Panc1 (cell line): Measurements from ENCODE around the gene SMOC2. TPM values are rescaled to one million over a fixed set of nuclear protein-coding genes. Genes with fewer than 3 reads are reported as not detected.

Experiments used
- ATAC-seq: fragments of 200-7000 bp; cut with Tn5 transposase; 2 replicates; pipeline ENCODE4 v1.9.1; 2020; ENCODE audit warnings: mild to moderate bottlenecking, moderate library complexity
- BruUV-seq: library from RNA; stranded (reverse); fragments of 400-500 nt; replicated peaks from 2 replicates; lab custom pipeline; 2021; lab: Mats Ljungman, UMichigan
- CTCF ChIA-PET: fragments of 300-600 bp; sonication (Branson Sonifier 250); formaldehyde crosslinking; loops from one replicate; lab custom pipeline; 2022; ENCODE audit warnings: antibody characterized with exemption; lab: Charles Lee
- POLR2A ChIA-PET: fragments of 300-600 bp; sonication (Branson Sonifier 250); formaldehyde crosslinking; loops from one replicate; lab custom pipeline; 2022; ENCODE audit warnings: antibody characterized with exemption; lab: Charles Lee
- DNase-seq: peaks from one replicate; pipeline ENCODE4 v3.0.0-alpha.2; 2010; ENCODE audit warnings: low read depth, low spot score
- H3K27ac ChIP-seq: 2 replicates; pipeline ENCODE4 v1.5.1; 2011; ENCODE audit warnings: mild to moderate bottlenecking, low read length, inconsistent platforms
- H3K27me3 ChIP-seq: fragments of 200-500 bp; sonication (Bioruptor generic); 2 replicates; pipeline ENCODE4 v1.6.0; 2014; ENCODE audit warnings: low read length, inconsistent platforms; ENCODE audit not compliant: control insufficient read depth, insufficient read depth
- H3K36me3 ChIP-seq: fragments of 200-500 bp; sonication (Bioruptor generic); 2 replicates; pipeline ENCODE4 v1.5.1; 2014; ENCODE audit warnings: inconsistent platforms, mild to moderate bottlenecking, low read length, moderate library complexity; ENCODE audit not compliant: control insufficient read depth, insufficient read depth
- H3K4me1 ChIP-seq: 2 replicates; pipeline ENCODE4 v1.5.1; 2011; ENCODE audit warnings: inconsistent platforms, mild to moderate bottlenecking, low read length, moderate library complexity; ENCODE audit not compliant: control insufficient read depth, insufficient read depth
- H3K4me3 ChIP-seq, 2 experiments: 2 replicates each; pipeline ENCODE4 v1.5.1; 2011 to 2012; ENCODE audit warnings: low read depth in 2 of 2, low read length in 2 of 2, mild to moderate bottlenecking in 2 of 2, inconsistent platforms in 1 of 2, moderate library complexity in 1 of 2
- H3K9me3 ChIP-seq: fragments of 200-500 bp; sonication (Bioruptor generic); 2 replicates; pipeline ENCODE4 v1.5.1; 2014; ENCODE audit warnings: low read depth, mild to moderate bottlenecking, inconsistent platforms, low read length, moderate library complexity; ENCODE audit not compliant: control insufficient read depth, insufficient read depth
- POLR2AphosphoS5 ChIP-seq: IDR thresholded peaks from 2 replicates; pipeline ENCODE4 v1.6.1; 2012; ENCODE audit warnings: mild to moderate bottlenecking, low read depth, low read length, moderate library complexity
- SIN3A ChIP-seq: IDR thresholded peaks from 2 replicates; pipeline ENCODE4 v1.6.1; 2012; ENCODE audit warnings: low read depth, mild to moderate bottlenecking, low read length, moderate library complexity, borderline replicate concordance; ENCODE audit not compliant: insufficient read depth
- TCF7L2 ChIP-seq: IDR thresholded peaks from 2 replicates; pipeline ENCODE4 v1.6.1; 2011; ENCODE audit warnings: mild to moderate bottlenecking, low read depth, low read length, inconsistent platforms
- in situ Hi-C: cut with HindIII; loops from 2 replicates; pipeline ENCODE4 v1.10.0; 2016; ENCODE audit warnings: low sequenced_read_pairs, low pct_unique_long_range_greater_than_20kb
- intact Hi-C: fragments of 100-400 bp; cut with micrococcal nuclease; formaldehyde crosslinking; loops from one replicate; pipeline ENCODE4 v1.10.0; 2022; ENCODE audit not compliant: unreplicated experiment
- total RNA-seq: library from RNA; stranded (reverse); gene quantifications from one replicate; pipeline ENCODE4 v1.2.1, GENCODE V29; 2021; ENCODE audit not compliant: unreplicated experiment
- TF ChIP-seq, protein P1 (sequence below), 2 experiments: IDR thresholded peaks; 2 replicates each; pipeline ENCODE4 v1.6.1; 2011 to 2012; ENCODE audit warnings: low read depth in 2 of 2, control low read depth in 1 of 2, low read length in 1 of 2, mild to moderate bottlenecking in 1 of 2, moderate library complexity in 1 of 2; ENCODE audit not compliant: insufficient read depth in 1 of 2
- TF ChIP-seq, protein P2 (sequence below): fragments of 450-650 bp; IDR thresholded peaks from 2 replicates; pipeline ENCODE4 v1.5.1; 2017; ENCODE audit warnings: mild to moderate bottlenecking

Gene SMOC2
- total RNA-seq, 1 experiment from 2014 or later = 0.13 TPM

DNA sequence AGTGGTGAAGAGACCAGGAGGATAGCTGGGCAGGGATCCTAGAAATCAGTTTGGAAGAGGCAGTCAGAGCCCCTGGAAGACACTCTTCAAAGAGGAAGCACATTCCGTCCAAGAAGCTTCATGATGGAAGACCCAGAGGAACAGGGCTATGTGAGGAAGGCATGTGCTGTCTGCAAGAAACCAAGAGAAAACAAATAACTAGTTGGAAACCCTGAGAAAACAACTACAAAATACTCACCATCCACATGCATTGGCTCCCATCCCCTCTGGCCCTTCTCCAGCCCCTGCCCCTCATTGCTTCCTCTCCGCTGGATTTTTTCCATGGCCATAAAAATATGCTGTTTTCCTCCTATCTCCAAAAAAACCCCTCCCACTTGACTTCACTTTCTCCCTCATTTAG, 40.9 kb upstream of the SMOC2 start:
- Histone ChIP-seq H3K9me3 (no peaks in the 10 kb centered on the region), H3K27ac (no peak overlapping the region), H3K27me3 (peaks cover 13% of the 10 kb centered on the region; the same call in 1 of the 2 replicates), H3K4me3 (no peak overlapping the region), H3K4me1 (no peaks in the 10 kb centered on the region), H3K36me3 (no peaks in the 10 kb centered on the region)
- no peak for DNase-seq
- intact Hi-C loops (no loop called here), in situ Hi-C loops (no loop called here)
- ChIA-PET POLR2A (no interaction called here), CTCF (no interaction called here)
- no peak for ATAC-seq
- no TSS peak for BruUV-seq
- TF ChIP-seq POLR2AphosphoS5 (no peak), SIN3A (no peak)
- TF ChIP-seq, protein P1, sequence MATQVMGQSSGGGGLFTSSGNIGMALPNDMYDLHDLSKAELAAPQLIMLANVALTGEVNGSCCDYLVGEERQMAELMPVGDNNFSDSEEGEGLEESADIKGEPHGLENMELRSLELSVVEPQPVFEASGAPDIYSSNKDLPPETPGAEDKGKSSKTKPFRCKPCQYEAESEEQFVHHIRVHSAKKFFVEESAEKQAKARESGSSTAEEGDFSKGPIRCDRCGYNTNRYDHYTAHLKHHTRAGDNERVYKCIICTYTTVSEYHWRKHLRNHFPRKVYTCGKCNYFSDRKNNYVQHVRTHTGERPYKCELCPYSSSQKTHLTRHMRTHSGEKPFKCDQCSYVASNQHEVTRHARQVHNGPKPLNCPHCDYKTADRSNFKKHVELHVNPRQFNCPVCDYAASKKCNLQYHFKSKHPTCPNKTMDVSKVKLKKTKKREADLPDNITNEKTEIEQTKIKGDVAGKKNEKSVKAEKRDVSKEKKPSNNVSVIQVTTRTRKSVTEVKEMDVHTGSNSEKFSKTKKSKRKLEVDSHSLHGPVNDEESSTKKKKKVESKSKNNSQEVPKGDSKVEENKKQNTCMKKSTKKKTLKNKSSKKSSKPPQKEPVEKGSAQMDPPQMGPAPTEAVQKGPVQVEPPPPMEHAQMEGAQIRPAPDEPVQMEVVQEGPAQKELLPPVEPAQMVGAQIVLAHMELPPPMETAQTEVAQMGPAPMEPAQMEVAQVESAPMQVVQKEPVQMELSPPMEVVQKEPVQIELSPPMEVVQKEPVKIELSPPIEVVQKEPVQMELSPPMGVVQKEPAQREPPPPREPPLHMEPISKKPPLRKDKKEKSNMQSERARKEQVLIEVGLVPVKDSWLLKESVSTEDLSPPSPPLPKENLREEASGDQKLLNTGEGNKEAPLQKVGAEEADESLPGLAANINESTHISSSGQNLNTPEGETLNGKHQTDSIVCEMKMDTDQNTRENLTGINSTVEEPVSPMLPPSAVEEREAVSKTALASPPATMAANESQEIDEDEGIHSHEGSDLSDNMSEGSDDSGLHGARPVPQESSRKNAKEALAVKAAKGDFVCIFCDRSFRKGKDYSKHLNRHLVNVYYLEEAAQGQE (IDR thresholded peaks at IDR 0.05; ENCODE audit: insufficient read depth in 1 of 2, low read depth in 2 of 2, low read length in 1 of 2) = no peak
- TF ChIP-seq, protein P2, sequence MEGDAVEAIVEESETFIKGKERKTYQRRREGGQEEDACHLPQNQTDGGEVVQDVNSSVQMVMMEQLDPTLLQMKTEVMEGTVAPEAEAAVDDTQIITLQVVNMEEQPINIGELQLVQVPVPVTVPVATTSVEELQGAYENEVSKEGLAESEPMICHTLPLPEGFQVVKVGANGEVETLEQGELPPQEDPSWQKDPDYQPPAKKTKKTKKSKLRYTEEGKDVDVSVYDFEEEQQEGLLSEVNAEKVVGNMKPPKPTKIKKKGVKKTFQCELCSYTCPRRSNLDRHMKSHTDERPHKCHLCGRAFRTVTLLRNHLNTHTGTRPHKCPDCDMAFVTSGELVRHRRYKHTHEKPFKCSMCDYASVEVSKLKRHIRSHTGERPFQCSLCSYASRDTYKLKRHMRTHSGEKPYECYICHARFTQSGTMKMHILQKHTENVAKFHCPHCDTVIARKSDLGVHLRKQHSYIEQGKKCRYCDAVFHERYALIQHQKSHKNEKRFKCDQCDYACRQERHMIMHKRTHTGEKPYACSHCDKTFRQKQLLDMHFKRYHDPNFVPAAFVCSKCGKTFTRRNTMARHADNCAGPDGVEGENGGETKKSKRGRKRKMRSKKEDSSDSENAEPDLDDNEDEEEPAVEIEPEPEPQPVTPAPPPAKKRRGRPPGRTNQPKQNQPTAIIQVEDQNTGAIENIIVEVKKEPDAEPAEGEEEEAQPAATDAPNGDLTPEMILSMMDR = no peak

- no peak overlapping the region for H3K27ac ChIP-seq
- ChIA-PET POLR2A (no interaction called here), CTCF (no interaction called here)
- no peaks in the 10 kb centered on the region for H3K36me3 ChIP-seq
- ATAC-seq (no peak), DNase-seq (no peak)
- no TSS peak for BruUV-seq
- no peaks in the 10 kb centered on the region for H3K4me1 ChIP-seq
- TF ChIP-seq, protein P2 = no peak
- TF ChIP-seq SIN3A = no peak
- no peak for TF ChIP-seq POLR2AphosphoS5
- TF ChIP-seq, protein P1 (IDR thresholded peaks at IDR 0.05; ENCODE audit: insufficient read depth in 1 of 2, low read depth in 2 of 2, low read length in 1 of 2) = no peak
- TF ChIP-seq TCF7L2 = no peak
- H3K27me3 ChIP-seq = peaks cover 12% of the 10 kb centered on the region; the same call in 1 of the 2 replicates
- in situ Hi-C loops (no loop called here), intact Hi-C loops (no loop called here)
- H3K4me3 ChIP-seq = no peak overlapping the region
- no peaks in the 10 kb centered on the region for H3K9me3 ChIP-seq
Measured at GRCh38 chr6:168403370-168404005, 37.5 kb upstream of the SMOC2 start.
